OCI-LY3 (cell line): ENCODE results near the gene TMC7.

Experiments
- CTCF ChIP-seq: fragments of 200-600, 300-600 bp; sonication (generic); IDR thresholded peaks from 2 replicates; pipeline ENCODE4 v1.5.1; 2014; ENCODE audit warnings: antibody characterized with exemption, low read length, low read depth
- EZH2phosphoT487 ChIP-seq: fragments of 200-600 bp; shearing (Covaris generic); IDR thresholded peaks from 2 replicates; pipeline ENCODE4 v1.6.1; 2018; ENCODE audit warnings: antibody characterized with exemption, mixed run types, low read depth

DNA sequence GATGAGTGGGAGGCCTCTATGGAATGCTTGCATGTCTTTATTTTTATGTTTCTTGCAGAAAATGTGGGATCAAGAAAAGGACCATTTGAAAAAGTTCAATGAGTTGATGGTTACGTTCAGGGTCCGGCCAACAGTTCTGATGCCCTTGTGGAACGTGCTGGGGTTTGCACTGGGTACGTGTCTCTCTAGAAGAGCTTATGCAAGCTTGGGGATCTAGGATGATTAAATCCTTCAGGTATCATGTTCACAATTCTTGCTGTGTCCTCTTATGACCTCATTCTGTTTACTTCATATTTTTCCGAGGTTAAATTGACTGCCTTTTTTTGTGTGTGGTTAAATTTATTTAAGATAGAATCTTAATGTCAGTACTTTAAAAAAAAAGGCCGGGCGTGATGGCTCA is 90.1 kb downstream of the TMC7 start:
- TF ChIP-seq CTCF (no peak), EZH2phosphoT487 (no peak)
